Stimulated activated CD8-positive, alpha-beta memory T cell treated with anti-CD3 and anti-CD28 coated beads, Interleukin-15, amount 100 ng/mL, for 24 hours (primary cell): ENCODE measurements around the gene TMEM130.

ENCODE experiments used
- DNase-seq: peaks from one replicate; pipeline ENCODE4 v3.0.0-alpha.2; 2020; ENCODE audit warnings: low read depth

The TMEM130 gene

GRCh38 chr7:98869597-98870120 is at the start of gene TMEM130:
Gene TMEM130, minus strand, starts transcription at chr7:98870014. Its CDS starts 153 bp downstream, at chr7:98869861.
- DNase-seq = no peak

GRCh38 chr7:98917331-98917730 is 47.5 kb upstream of the TMEM130 start:
- DNase-seq = no peak

- DNase-seq = no peak
Observed at GRCh38 chr7:98913612-98914011, 43.8 kb upstream of the TMEM130 start.

GRCh38 chr7:98913026-98913425 is 43.2 kb upstream of the TMEM130 start:
- no peak for DNase-seq

- DNase-seq = no peak
Observed at GRCh38 chr7:98911916-98912315, 42.1 kb upstream of the TMEM130 start.

- no peak for DNase-seq
Observed at GRCh38 chr7:98910427-98910826, 40.6 kb upstream of the TMEM130 start.

GRCh38 chr7:98909487-98909886 is 39.7 kb upstream of the TMEM130 start:
- DNase-seq = no peak

GRCh38 chr7:98908585-98908984 is 38.8 kb upstream of the TMEM130 start:
- no peak for DNase-seq

GRCh38 chr7:98907570-98907969 is 37.8 kb upstream of the TMEM130 start:
- no peak for DNase-seq

- DNase-seq = no peak
Observed at GRCh38 chr7:98903246-98903645, 33.4 kb upstream of the TMEM130 start.

GRCh38 chr7:98902523-98902922 is 32.7 kb upstream of the TMEM130 start:
- no peak for DNase-seq

- no peak for DNase-seq
Observed at GRCh38 chr7:98900815-98901214, 31.0 kb upstream of the TMEM130 start.

GRCh38 chr7:98899816-98900215 is 30.0 kb upstream of the TMEM130 start:
- DNase-seq = no peak

GRCh38 chr7:98892609-98893008 is 22.8 kb upstream of the TMEM130 start:
- DNase-seq = no peak

- no peak for DNase-seq
Observed at GRCh38 chr7:98887038-98887437, 17.2 kb upstream of the TMEM130 start.

GRCh38 chr7:98884416-98884815 is 14.6 kb upstream of the TMEM130 start:
- no peak for DNase-seq

GRCh38 chr7:98881561-98882315 is 11.9 kb upstream of the TMEM130 start:
- no peak for DNase-seq

- DNase-seq = no peak
Observed at GRCh38 chr7:98880485-98880884, 10.7 kb upstream of the TMEM130 start.

- DNase-seq = no peak
Observed at GRCh38 chr7:98879979-98880315, 10.1 kb upstream of the TMEM130 start.

GRCh38 chr7:98879198-98879978 is 9.6 kb upstream of the TMEM130 start:
- DNase-seq = no peak

GRCh38 chr7:98878365-98879197 is 8.8 kb upstream of the TMEM130 start, which contains the start of gene TRRAP:
Gene TRRAP, plus strand, starts transcription at chr7:98878532. Its CDS starts 2,619 bp downstream, at chr7:98881151.
- peak; percentile 65 for DNase-seq

- DNase-seq = no peak
Observed at GRCh38 chr7:98877692-98878364, 8.0 kb upstream of the TMEM130 start.
